Left ventricle myocardium inferior (tissue), 1 donor: ENCODE data around the gene FTO. TPM values are rescaled to one million over a fixed set of nuclear protein-coding genes. Genes with fewer than 3 reads are reported as not detected.
A peak's percentile ranks its signal among the peaks of the same experiment; 100 is the strongest.
"Not testable (repeated sequence)": the region's sequence is repeated elsewhere in the genome, so short reads cannot be mapped to it uniquely, and the experiment has no call there.

Source experiments
- DNase-seq: peaks from one replicate; pipeline ENCODE4 v3.0.0-alpha.2; 2020
- H3K27ac ChIP-seq: fragments of 200-600 bp; replicated peaks from 2 replicates; pipeline ENCODE4 v1.8.0; 2021
- H3K27me3 ChIP-seq: fragments of 200-600 bp; 2 replicates; pipeline ENCODE4 v1.8.0; 2021; ENCODE audit warnings: low read depth
- H3K36me3 ChIP-seq: fragments of 200-600 bp; 2 replicates; pipeline ENCODE4 v1.8.0; 2021
- H3K4me1 ChIP-seq: fragments of 200-600 bp; 2 replicates; pipeline ENCODE4 v1.8.0; 2021
- H3K4me3 ChIP-seq: fragments of 200-600 bp; 2 replicates; pipeline ENCODE4 v1.8.0; 2021; ENCODE audit warnings: mild to moderate bottlenecking, moderate library complexity
- H3K9me3 ChIP-seq: fragments of 200-600 bp; replicated peaks from 2 replicates; pipeline ENCODE4 v1.8.0; 2021
- CTCF ChIP-seq: fragments of 200-600 bp; IDR thresholded peaks from 2 replicates; pipeline ENCODE4 v1.8.0; 2021; ENCODE audit warnings: antibody characterized with exemption, mild to moderate bottlenecking, borderline replicate concordance
- intact Hi-C: fragments of 100-400 bp; cut with micrococcal nuclease; formaldehyde crosslinking; loops from one replicate; pipeline ENCODE4 v1.11.0; 2022
- total RNA-seq: library from RNA; stranded (reverse); fragmentation: NEBNext Ultra II Directional; extraction: Animal tissue kit (Norgen Biotek cat#: 25700); gene quantifications from one replicate; pipeline ENCODE4 v1.2.1, GENCODE V29; 2021
- donor health status: DM: no; HTN: yes; CAD: no; lungs with severe emphysema.

FTO gene
- total RNA-seq, 1 donor from 2014 or later, result 78.4 TPM

DNA sequence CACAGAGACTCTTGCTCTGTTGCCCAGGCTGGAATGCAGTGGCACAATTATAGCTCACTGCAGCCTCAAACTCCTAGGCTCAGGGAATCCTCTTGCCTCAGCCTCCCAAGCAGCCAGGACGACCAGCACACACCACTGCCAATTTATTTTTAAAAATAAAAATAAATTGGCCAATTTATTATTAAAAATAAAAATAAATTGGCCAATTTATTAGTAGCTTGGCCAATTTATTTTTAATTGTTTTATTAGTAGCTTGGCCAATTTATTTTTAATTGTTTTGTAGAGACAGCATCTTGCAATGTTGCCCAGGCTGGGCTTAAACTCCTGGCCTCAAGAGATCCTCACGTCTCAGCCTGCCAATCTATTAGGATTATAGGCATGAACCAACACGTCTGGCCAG is 184.3 kb downstream of the FTO start:
- Histone ChIP-seq H3K36me3 (peaks cover 34% of the 10 kb centered on the region), H3K27ac (no peak overlapping the region), H3K9me3 (no peaks in the 10 kb centered on the region), H3K4me3 (no peak overlapping the region), H3K4me1 (peaks cover 10% of the 10 kb centered on the region), H3K27me3 (no peaks in the 10 kb centered on the region)
- intact Hi-C loops, result loop anchor here (5.0 kb wide), 1 partner anchor 749 kb away; no protein-coding TSS in a partner anchor
- DNase-seq, result no peak
- no peak for TF ChIP-seq CTCF

DNA sequence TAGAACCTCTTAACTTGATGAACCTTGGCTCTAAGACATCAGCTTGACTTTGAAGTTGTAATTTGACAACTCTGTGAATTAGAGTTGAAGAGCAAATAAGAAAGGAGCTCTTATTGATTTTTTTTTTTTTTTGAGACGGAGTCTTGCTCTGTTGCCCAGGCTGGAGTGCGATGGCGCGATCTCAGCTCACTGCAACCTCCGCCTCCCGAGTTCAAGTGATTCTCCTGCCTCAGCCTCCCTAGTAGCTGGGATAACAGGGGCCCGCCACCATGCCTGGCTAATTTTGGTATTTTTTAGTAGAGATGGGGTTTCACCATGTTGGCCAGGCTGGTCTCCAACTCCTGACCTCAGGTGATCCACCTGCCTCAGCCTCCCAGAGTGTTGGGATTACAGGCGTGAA is 186.9 kb downstream of the FTO start:
- intact Hi-C loops, result not testable (repeated sequence)

GRCh38 chr16:53891409-53892139 is 187.6 kb downstream of the FTO start:
- no peaks in the 10 kb centered on the region for H3K9me3 ChIP-seq

More for the DNA sequence above, 186.9 kb downstream of the FTO start:
- not testable (repeated sequence) for H3K4me3 ChIP-seq, H3K9me3 ChIP-seq, H3K27me3 ChIP-seq, DNase-seq, H3K27ac ChIP-seq
- peaks cover 29% of the 10 kb centered on the region for H3K36me3 ChIP-seq
- peaks cover 28% of the 10 kb centered on the region for H3K4me1 ChIP-seq

GRCh38 chr16:53892155-53892554 is 188.2 kb downstream of the FTO start:
- DNase-seq, result no peak
- Histone ChIP-seq H3K4me1 (peaks cover 36% of the 10 kb centered on the region), H3K36me3 (peaks cover 20% of the 10 kb centered on the region), H3K27ac (no peak overlapping the region), H3K9me3 (no peaks in the 10 kb centered on the region), H3K27me3 (no peaks in the 10 kb centered on the region), H3K4me3 (no peak overlapping the region)
- peak; percentile 82 for TF ChIP-seq CTCF
- intact Hi-C loops, result no loop called here

More at GRCh38 chr16:53891409-53892139, 187.6 kb downstream of the FTO start:
- TF ChIP-seq CTCF, result no peak
- Histone ChIP-seq H3K27ac (no peak overlapping the region), H3K4me3 (no peak overlapping the region), H3K4me1 (peaks cover 31% of the 10 kb centered on the region), H3K27me3 (no peaks in the 10 kb centered on the region), H3K36me3 (peaks cover 26% of the 10 kb centered on the region)
- intact Hi-C loops, result no loop called here
- DNase-seq, result no peak

GRCh38 chr16:53893731-53894435 is 189.9 kb downstream of the FTO start:
- peaks cover 42% of the 10 kb centered on the region for H3K4me1 ChIP-seq
- TF ChIP-seq CTCF, result no peak
- DNase-seq, result no peak

GRCh38 chr16:53894686-53895085 is 190.7 kb downstream of the FTO start:
- H3K9me3 ChIP-seq, result no peaks in the 10 kb centered on the region
- intact Hi-C loops, result no loop called here
- peaks cover 50% of the 10 kb centered on the region for H3K4me1 ChIP-seq
- TF ChIP-seq CTCF, result no peak
- no peaks in the 10 kb centered on the region for H3K27me3 ChIP-seq
- no peak for DNase-seq
- no peak overlapping the region for H3K4me3 ChIP-seq
- H3K36me3 ChIP-seq, result peaks cover 5% of the 10 kb centered on the region
- no peak overlapping the region for H3K27ac ChIP-seq

More at GRCh38 chr16:53893731-53894435, 189.9 kb downstream of the FTO start:
- no peak overlapping the region for H3K27ac ChIP-seq
- H3K9me3 ChIP-seq, result no peaks in the 10 kb centered on the region
- intact Hi-C loops, result no loop called here
- peaks cover 13% of the 10 kb centered on the region for H3K36me3 ChIP-seq
- H3K27me3 ChIP-seq, result no peaks in the 10 kb centered on the region
- H3K4me3 ChIP-seq, result no peak overlapping the region
